Stimulated activated CD4-positive, alpha-beta T cell treated with anti-CD3 and anti-CD28 coated beads, Interleukin-12 subunit alpha, Interleukin-12 subunit beta, amount 100 ng/mL, for 24 hours (primary cell): Measurements from ENCODE around the gene ZNF487.
"Not testable (repeated sequence)": the region's sequence is repeated elsewhere in the genome, so short reads cannot be mapped to it uniquely, and the experiment has no call there.

ENCODE experiments used
- DNase-seq, 2 experiments: peaks; one replicate each; pipeline ENCODE4 v3.0.0-alpha.2; 2020; ENCODE audit warnings: low read depth in 2 of 2

ZNF487 gene

DNA sequence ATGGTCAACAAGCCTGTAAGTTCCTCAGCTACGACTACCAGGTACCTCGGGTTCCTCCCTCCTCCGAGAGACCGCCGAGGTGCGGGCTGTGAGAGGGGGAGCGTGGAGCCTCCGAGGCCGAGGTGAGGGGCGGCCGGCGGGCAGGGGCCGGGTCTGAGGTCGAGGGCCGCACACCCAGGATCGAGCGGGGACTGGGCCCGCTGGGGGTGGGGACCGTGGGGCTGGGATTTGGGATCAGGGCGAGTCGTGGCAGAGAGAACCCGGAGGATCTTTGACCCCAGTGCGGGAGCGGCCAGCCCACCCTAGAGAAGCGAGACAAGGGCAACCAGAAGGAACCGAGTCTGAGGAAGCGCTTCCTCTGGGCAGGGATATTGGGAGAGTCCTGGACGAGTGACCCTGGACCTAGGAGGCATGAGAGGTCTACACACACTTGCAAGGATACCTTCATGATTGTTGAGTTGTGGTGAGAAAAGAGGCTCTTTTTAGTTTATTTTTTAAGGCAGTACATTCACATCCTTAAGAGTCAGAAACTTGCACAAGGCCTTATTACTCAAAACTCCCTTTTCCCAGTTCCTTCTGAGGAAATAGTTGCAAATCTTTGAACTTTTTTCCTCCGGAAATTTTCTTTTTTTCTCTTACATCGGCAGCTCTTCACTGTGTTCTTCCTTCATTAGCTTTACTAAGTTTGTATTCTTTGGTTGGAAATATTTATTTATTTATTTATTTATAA, 395 bp downstream of the ZNF487 start:
- DNase-seq: no peak

- DNase-seq: no peak
Measured at GRCh38 chr10:43440463-43441134, 3.7 kb downstream of the ZNF487 start.

DNA sequence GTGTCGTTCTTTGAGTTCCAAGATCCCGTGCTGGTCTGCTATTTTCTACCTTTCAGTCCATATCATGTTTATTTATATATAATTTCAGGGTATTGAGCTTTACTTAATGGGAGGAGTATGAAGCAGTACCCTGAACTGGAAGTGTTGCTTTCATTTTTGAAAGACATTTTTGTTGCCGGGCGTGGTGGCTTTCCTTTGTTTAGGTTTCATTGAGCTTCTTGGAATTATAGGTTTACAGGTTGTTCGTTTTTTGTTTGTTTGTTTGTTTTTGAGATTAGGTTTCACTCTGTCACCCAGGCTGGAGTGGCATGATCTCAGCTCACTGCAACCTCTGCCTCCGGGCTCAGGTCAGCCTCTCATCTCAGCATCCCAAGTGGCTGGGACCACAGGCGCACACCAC, 7.4 kb downstream of the ZNF487 start:
- no peak for DNase-seq

- DNase-seq: no peak
Measured at GRCh38 chr10:43444897-43445466, 8.1 kb downstream of the ZNF487 start.

- DNase-seq: not testable (repeated sequence)
Measured at GRCh38 chr10:43446219-43447017, 9.5 kb downstream of the ZNF487 start.

GRCh38 chr10:43448742-43449141, 11.8 kb downstream of the ZNF487 start:
- DNase-seq: no peak

GRCh38 chr10:43452356-43452914, 15.5 kb downstream of the ZNF487 start:
- DNase-seq: no peak

- DNase-seq: no peak
Measured at GRCh38 chr10:43453266-43453831, 16.4 kb downstream of the ZNF487 start.

GRCh38 chr10:43454025-43454424, 17.1 kb downstream of the ZNF487 start:
- DNase-seq: not testable (repeated sequence)

DNA sequence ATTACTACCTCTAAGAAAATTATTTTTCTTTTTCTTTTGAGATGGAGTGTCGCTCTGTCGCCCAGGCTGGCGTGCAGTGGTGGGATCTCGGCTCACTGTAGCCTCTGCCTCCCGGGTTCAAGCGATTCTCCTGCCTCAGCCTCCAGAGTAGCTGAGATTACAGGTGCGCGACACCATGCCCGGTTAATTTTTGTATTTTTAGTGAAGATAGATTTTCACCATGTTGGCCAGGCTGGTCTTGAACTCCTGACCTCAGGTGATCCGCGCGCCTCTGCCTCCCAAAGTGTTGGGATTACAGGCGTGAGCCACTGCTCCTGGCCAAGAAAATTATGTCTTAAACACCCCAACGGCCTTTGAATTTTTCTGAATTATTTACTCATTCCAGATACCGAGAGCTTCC, 19.6 kb downstream of the ZNF487 start:
- not testable (repeated sequence) for DNase-seq

DNA sequence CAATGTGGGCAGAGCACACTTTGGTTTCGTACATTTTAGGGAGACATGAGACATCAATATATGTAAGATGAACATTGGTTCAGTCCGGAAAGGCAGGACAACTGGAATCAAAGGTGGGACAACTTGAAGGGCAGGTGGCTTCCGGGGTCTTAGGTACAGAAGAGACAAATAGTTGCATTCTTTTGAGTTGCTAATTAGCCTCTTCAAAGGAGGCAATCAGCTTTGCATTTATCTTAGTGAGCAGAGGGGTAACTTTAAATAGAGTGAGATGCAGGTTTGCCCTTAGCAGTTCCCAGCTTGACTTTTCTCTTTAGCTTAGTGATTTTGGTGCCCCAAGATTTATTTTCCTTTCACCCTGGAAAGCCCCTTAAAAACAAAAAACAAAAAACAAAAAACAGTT, 21.3 kb downstream of the ZNF487 start:
- no peak for DNase-seq

GRCh38 chr10:43461950-43462349, 25.0 kb downstream of the ZNF487 start:
- DNase-seq: no peak

- not testable (repeated sequence) for DNase-seq
Measured at GRCh38 chr10:43465086-43465735, 28.3 kb downstream of the ZNF487 start.

DNA sequence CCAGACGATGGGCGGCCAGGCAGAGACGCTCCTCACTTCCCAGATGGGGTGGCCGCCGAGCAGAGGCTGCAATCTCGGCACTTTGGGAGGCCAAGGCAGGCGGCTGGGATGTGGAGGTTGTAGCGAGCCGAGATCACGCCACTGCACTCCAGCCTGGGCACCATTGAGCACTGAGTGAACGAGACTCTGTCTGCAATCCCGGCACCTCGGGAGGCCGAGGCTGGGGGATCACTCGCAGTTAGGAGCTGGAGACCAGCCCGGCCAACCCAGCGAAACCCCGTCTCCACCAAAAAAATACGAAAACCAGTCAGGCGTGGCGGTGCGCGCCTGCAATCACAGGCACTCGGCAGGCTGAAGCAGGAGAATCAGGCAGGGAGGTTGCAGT, 28.8 kb downstream of the ZNF487 start:
- DNase-seq: not testable (repeated sequence)

DNA sequence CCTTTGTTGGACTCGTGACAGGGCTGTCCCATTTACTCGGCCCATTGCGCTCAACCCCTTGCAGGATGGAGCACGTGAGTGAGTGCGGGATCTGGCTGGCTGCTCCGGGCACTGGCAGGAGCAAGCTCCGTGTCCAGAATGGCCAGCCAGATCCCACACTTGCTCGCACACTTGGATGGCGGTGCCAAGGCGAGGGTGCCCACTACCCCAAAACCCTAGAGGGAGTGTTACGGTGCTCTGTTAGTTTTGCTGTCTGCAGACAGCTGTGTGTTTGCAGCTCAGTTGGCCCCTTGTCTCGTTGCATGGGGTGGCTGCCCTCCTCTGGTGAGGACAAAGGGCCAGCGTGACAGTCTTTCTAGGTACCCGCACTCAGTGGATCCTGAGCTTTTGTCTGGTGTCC, 34.2 kb downstream of the ZNF487 start:
- DNase-seq: no peak

- no peak for DNase-seq
Measured at GRCh38 chr10:43471935-43472720, 35.2 kb downstream of the ZNF487 start.

DNA sequence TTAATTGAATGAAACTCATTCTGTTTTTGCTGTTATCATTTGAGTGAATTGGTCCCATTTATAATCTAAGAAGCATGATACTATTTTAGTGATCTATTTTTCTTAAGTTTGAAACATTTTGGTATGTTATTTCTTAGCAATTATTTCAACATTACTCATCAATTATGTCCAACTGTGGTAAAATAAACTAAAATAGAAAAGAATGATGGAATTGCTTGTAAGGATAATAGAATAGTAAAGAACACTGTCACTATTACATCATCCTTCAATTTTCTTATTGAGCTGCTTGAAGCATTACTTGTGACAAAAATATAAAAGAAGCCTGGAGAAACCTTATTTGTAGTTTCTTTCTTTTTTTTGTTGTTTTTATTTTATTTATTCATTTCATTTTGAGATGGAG, 42.4 kb downstream of the ZNF487 start:
- DNase-seq: no peak

DNA sequence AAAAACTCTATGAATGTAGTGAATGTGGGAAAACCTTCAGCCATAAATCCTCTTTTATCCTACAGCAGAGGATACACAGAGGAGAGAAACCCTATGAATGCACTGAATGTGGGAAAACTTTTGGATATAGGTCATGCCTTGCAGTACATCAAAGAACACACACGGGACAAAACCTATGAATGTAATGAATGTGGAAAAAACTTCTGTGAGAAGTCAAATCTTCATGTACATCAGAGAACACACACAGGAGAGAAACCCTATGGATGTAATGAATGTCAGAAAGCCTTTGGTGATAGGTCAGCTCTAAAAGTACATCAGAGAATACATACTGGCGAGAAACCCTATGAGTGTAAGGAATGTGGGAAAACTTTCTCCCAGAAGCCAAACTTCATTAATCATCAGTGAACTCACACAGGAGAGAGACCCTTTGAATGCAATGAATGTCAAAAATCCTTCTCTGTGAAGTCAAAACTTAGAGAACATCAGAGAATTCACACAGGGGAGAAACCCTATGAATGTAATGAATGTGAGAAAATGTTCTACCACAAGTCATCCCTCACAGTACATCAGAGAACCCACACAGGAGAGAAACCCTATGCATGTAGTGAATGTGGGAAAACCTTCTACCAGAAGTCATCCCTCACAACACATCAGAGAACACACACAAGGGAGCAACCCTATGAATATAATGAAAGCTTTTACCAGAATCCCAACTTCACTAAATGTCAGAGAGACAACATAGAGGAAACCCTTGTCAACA, 45.6 kb downstream of the ZNF487 start:
- DNase-seq: no peak

- no peak for DNase-seq
Measured at GRCh38 chr10:43491855-43492254, 54.9 kb downstream of the ZNF487 start.

DNA sequence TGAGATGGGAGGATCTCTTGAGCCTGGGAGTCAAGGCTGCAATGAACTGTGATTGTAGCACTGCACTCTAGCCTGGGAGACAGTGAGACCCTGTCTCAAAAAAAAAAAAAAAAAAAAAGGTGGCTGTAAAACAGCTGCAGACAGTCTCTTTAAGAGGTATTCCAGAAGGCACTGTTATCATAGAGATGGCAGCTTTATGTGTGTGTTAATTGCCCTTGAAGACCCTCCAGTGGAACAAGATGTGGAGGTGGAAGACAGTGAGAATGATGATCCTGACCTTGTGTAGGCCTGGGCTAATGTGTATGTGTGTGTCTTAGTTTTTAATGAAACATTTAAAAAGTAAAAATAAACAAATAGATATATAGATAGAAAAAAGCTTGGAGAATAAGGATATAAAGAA, 66.0 kb downstream of the ZNF487 start:
- no peak for DNase-seq
